T-helper 2 cell (primary cell): ENCODE results near the gene REN.

Experiments
- DNase-seq, 5 experiments: peaks; one replicate each; pipeline versions ENCODE4 v3.0.0 to v3.0.0-alpha.2; 2012 to 2022

The REN gene

DNA sequence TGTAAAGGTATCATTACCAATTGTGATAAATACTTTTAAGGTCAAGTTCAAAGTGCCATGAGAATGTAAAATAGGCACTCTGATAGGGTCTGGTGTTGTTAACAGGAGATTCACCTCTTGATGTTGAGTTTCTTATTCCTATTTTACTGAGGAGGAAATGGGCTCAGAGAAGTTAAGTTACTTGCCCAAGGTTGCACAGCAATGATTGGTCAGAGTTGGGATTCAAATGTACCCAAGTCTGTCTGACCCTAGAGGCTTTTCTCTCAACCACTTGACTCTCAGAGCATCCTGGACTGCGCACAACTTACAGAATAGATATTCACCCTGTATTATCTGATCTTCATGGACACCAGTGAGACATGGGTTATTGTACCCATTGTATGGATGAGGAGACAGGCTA lies 59.3 kb downstream of the REN start:
- no peak for DNase-seq

GRCh38 chr1:204105131-204105515 lies 61.0 kb downstream of the REN start:
- no peak for DNase-seq
